Hematopoietic multipotent progenitor cell treated with erythropoietin and hydrocortisone succinate and interleukin-3 and kit ligand, for 6 days (in vitro differentiated cells): ENCODE measurements around the gene ATF6B.
"Not testable (repeated sequence)": the region's sequence is repeated elsewhere in the genome, so short reads cannot be mapped to it uniquely, and the experiment has no call there.

Experiments used
- DNase-seq: peaks from one replicate; pipeline ENCODE4 v3.0.0-alpha.2; 2015

The ATF6B gene

DNA sequence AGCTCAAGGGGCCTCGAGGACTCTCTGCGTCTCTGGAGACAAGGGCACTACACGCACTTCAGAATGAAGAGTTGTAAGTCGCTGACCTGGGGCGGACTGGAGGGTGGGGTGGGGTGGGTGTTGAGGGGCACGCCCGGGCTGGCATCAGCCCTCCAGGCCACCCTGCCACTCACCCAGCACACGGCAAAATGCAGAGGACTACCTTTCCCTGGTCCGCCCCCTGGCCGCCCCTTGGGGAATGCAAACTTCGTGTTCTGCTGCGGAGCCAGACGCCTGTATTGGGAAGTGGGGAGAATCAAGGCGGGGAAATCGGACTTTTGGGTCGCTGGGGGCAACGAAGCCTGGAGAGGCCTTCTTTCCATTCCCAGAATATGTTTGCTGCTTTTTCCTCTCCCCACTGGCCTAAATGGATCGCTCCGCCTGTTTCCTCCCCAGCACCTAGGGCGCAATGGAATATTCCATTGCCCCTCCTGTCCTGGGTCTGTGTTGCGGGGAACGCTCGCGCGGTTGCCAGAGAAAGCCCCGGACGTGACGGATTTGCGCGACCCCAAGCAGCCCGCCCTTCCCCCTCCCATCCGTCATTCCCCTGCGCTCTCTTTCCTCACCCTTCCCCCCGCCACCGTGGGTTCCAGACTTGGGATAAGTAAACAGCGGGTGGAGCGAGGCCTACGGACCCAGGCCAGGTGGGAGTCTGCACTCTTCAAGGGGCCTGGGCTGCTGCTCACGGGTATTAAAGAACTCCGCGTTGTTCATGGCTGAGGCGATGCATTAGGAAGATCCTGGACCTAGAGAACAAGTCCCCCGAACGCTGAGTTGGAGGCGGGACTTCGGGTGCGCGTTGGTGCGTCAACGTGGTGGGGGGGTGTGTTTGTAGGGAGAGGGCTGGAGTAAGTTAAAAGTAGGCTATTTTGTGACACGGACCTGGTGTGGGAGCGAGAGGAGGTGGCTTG, 25.8 kb upstream of the ATF6B start, which contains the start of gene PPT2:
TSS of gene PPT2 (plus strand) at position 578 of the 950 bp plus-strand sequence. CDS start 454 bp downstream, outside the sequence.
- DNase-seq = peak; percentile 96

DNA sequence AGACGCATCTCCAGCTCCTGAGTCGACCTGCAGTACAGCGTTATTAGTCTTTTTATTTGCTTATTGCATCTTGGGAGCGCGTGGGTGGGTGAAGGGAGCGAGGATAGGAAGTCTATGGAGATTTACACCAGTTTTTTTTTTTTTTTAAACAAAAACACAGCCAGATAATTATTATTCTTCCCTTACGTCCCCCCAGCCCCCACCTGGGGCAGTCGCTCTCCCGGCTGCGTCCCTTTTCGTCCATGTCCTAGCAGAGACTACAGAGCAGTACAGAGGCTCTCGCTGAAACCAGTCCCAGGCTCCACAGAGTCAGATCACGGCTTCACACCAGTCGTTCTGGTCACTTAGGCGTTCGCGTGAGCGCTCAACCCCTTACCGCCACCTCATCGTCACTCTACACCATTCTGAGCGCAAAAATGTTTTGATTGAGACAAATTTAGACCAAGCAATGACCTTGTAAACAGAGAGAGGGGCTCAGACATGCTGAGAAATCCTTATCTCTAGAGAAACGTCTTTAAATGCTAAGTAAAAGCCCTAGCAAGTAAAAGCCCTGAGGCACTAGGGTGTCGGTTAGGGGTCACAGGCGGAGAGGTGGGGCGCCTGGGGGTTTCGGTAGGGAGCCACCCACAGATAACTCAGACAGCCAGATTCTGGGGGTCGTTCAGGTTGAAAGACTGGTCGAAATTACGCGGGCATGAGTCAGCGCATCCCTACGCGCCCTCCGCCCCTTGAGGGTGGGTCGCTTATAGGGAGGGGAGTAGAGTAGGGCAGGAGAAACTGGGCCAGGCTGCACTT, 24.9 kb upstream of the ATF6B start:
- no peak for DNase-seq

GRCh38 chr6:32151863-32152768, 24.1 kb upstream of the ATF6B start, which contains the start of gene PRRT1:
Gene PRRT1 (minus strand): TSS chr6:32151939. CDS start chr6:32151827, 112 bp downstream.
- no peak for DNase-seq

- DNase-seq = no peak
Observed at GRCh38 chr6:32151181-32151862, 23.3 kb upstream of the ATF6B start.

- DNase-seq = no peak
Observed at GRCh38 chr6:32149932-32150870, 22.2 kb upstream of the ATF6B start.

DNA sequence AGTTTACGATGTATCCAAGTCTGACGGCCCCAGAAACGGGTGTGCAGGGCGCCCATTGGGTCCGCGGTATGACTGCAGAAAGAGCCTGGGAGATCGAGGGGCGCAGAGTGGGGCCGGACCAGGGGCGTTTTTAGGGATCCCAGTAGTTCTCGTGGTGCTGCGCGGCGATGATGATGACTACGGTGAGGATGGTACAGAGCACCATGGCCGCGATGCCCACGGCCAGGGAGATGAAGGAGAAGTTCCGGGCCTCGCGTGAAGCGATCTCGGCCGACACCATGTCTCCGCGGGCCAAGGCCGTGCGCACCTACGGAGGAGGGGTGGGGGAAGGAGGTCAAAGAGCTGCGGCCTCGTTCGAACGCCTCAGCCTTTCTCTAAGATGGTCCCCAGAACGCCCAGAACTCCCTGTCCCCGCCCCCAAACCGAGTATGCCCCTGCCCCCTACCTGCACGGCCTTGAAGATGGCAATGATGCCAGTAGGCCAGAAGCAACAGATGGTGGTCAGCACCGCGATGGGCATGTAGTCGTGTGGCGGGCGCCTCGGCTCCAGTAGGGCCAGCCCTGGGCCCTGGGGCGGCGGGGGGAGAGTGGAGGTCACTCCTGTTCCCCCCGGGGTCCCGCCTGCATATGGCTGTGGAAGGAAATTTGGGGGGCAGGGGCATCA, 21.2 kb upstream of the ATF6B start:
- DNase-seq = no peak

- DNase-seq = peak; percentile 93
Observed at GRCh38 chr6:32148289-32149091, 20.4 kb upstream of the ATF6B start.

DNA sequence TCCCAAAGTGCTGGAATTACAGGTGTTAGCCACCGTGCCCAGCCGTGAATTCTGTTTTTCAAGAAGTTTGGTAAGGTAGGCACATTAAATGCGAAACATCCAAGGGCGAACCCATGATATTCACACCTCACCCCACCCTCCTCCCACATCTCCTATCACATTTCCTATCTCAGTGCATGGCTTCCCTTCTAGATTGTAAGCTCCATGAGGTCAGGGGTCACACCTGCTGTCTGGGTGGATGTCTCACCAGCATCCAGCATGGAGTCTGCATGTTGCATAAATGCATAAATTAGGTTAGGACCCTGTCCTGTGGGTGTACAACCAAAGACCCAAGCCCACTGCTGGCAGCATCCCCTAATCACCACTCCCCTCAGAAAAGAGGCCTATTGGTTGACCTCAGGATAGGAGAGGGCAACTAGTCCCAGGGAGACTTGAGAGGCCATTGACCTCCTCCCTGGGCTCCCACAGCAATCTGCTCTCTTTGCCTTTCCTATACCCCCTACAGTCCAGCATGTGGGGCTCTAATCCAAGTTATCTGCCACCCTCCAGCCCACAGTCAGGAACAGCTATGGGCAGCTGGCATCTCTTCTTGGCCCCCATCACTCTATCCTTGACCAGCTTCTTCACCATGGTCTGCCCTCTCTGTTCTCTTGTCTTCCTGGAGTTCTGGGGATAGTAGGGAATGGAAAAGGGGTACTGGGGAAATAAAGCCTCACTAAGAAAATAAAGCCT, 19.5 kb upstream of the ATF6B start:
- DNase-seq = peak; percentile 60

DNA sequence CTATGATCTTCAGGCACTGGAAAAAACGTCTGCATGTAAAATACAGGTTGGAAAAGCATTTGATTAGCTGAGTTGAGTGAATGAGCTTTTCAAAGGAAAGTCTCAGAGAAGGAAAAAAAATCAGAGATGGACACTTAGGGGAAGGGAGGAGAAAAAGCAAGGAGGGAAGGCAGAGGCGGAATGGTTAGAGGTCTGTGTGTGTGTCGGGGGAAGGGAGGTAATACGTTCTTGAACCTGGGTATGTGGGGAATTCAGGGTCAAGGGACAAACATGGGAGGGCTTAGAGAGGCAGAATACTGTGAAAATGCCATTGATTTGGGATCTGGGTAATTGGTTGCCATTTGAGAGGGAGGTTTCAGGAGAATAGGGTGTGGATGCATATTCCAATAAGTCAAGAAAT, 18.6 kb upstream of the ATF6B start:
- no peak for DNase-seq

DNA sequence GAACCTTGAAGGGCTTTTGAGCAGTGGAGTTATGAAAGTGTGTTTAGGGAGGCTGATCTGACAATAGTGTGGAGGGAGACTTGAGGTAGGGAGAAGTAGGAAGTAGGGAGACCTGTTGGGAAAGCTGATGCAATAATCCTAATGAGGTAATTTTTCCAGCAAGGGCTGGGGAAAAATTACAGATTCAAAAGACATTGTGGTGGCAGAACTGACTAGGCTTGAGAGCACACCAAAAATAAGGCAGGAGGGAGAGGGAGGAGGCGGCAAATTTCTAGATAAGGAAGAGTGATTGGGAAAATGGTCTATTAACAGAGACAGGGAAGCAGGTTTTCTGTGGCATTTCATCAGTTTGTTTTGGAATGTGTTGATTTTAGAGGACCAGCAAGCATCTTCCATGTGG, 18.2 kb upstream of the ATF6B start:
- no peak for DNase-seq

DNA sequence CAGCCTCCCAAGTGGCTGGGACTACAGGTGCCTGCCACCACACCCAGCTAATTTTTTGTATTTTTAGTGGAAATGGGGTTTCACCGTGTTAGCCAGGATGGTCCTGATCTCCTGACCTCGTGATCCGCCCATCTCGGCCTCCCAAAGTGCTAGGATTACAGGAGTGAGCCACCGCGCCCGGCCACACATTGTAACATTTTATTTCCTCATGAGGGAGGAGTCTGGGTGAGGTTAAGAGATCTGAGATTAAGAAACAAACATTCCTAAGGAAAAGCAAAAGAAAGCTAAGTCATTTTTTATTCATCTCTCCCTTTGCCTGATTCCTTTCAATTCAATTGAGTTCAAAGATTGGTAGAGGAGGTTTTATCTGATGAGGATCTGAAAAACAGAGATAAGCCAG, 16.2 kb upstream of the ATF6B start:
- DNase-seq = not testable (repeated sequence)

DNA sequence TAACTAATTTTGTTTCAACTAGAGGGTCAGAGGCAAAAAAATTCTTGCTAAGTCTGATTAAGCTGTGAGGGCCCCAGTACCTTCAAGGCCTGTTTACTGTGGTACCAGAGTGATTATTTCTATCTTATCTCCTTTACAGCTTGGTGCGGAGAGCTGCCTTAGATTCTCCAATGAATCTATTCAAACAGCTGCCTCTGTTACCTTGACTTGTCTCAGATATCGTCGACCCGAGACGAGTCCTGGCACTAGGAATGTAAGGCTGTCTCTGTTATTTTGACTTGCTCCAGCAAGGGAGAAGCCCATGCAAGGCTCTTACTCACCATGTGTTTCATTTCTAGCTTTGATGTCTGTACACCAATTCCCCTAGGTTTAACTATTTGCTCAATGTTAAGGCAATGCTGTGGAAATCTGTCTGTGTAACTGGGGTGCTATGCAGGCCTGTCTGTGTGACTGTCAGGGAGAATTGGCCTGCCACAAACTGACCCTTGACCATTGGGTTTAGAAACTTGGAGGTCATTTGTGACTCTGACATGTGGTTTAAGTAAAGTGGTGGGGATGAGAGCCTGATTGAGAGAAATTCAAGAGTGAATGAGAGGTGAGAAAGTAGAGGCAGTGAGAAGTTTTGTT, 12.5 kb upstream of the ATF6B start:
- DNase-seq = peak; percentile 58

- DNase-seq = no peak
Observed at GRCh38 chr6:32139590-32139989, 11.5 kb upstream of the ATF6B start.

DNA sequence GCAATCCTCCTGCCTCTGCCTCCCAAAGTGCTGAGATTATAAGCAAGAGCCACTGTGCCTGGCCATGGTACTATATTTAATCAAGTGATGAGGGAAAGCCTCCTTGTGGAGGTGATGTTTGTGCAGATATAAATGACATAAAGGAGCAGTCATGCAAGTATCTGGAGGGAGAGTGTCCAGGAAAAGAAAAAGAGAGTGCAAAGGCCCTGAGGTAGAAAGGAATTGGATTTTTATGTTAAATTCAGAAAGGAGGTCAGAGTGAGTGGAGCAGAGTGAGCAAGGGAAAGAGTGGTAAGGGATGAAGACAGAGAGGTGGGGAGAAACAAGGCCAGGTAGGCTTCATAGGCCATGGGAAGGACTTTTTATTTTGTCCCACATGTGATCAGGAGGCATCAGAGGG, 9.4 kb upstream of the ATF6B start:
- DNase-seq = no peak

DNA sequence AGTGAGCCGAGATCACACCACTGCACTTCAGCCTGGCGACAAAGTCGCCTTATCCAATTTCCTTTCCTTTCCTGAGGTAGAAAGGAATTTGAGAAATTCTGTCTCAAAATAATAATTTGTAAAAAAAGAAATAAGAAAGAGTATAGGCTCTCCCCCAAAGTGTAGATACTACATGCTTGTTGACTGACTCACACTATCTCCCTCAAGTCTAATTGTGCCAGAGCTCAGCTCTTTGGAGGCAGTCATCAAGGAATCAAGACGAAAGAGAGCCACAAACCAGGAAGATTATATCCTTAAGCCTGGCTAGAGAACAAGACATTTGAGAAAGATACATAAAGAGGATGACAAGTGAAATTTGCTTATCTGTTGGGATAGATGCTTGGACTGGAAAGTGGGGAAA, 5.7 kb upstream of the ATF6B start:
- no peak for DNase-seq

DNA sequence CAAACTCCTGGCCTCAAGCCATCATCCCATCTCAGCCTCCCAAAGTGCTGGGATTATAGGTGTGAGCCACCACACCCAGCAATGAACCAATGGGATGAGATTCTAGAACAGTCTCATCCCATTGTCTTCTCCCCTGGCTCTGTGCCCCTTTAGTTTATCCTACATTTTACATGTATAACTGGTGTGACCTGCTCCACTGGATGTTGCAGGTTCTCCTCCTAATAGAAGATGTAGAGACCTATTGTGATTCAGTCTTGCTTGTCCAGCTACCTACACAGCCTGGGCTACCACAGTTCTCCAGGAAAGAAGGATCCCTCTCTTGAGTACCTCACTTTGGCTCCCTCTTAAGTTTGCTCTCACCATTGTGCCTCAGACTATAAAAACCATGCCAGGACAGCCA, 4.1 kb upstream of the ATF6B start:
- no peak for DNase-seq

DNA sequence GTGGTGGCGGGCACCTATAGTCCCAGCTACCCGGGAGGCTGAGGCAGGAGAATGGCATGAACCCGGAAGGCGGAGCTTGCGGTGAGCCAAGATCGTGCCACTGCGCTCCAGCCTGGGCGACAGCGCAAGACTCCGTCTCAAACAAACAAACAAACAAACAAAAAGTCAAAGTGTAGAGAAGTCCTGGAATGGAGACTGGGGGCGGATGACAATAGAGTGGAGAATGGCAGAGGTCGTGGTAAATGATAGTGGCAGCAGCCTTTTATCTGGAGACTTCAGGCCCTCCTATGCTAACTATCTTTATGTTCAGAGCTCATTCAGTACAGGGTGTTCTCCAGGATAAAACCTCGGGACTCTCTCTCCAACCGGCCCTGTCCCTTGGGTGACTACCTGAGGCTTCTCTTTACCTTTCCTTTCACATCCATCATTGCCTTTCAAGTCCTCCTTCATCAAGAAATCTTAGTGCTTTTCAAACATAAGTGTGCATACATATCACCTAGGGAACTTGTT, 3.4 kb upstream of the ATF6B start:
- DNase-seq = peak; percentile 94
